Measurements from ENCODE around the gene PLXNA2. TPM values are rescaled to one million over a fixed set of nuclear protein-coding genes. Genes with fewer than 3 reads are reported as not detected.

PLXNA2 gene
- total and polyA plus RNA-seq, 2 donors (not counting 3 experiments of a cell fraction or from before 2014, with no cell fraction given) = 42.6 to 229 TPM

DNA sequence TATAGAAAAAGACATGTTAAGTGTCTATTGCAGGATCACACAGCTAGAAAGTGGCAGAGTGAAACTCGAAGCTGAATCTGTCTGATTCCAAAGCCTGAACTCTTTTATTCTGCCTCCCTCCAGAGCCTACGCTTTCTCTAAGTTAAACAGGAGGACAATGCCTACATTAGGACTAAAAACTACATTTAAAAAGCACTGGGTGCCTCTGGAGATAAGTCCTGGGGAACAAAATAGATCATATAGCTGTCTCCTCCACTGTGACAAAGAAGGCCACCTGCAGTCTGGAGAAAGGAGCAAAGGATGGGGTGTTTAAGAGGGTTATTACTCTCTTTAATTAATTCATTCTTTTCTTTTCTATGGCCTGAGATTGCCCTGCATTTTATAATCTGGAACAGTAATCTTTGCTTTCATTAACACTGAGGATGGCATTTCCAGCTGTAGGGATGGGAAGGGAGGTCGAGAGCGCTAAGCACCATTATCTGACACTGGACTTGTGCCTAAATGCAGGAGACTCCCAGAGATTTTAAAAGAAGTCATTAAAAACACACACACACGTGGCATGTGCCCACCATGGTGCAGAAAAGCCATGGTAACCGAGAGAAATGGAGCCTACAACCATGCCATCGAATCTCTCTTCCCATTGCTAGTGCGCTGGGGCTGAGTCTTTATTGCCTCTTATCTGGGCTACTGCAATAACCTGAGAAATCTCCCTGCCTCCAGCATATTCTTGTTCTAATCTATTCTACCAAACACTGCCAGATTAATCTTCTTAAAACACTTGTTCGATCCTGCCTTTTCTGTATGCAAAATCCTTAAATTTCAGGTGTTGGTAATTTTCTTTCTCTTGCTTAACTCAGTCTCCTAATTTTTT, 92.2 kb downstream of the PLXNA2 start:
- CTCF ChIA-PET = interaction anchor here (0.9 to 4.2 kb wide), 5 partner anchors 10 to 93 kb away, joined by 3 to 26 read pairs (median 16); partner anchors contain the start of gene PLXNA2
- Histone ChIP-seq H3K27ac (ENCODE audit: insufficient read depth, low read depth, low read length) (no peak overlapping the region), H3K9me1 (replicated peaks; ENCODE audit: control insufficient read depth, extremely low read depth, insufficient read depth, low read length) (no peaks in the 10 kb centered on the region), H4K20me1 (replicated peaks; ENCODE audit: control insufficient read depth, extremely low read depth, insufficient read depth, low read length) (no peaks in the 10 kb centered on the region), H2AFZ (ENCODE audit: low read depth, low read length) (no peak overlapping the region), H3K4me3 (replicated peaks in 1 of 3; ENCODE audit: insufficient read depth in 1 of 3, low read depth in 1 of 3, low read length in 3 of 3) (no peak overlapping the region), H3K4me1 (ENCODE audit: control insufficient read depth, extremely low read depth, insufficient read depth, low read length) (peaks cover 26% of the 10 kb centered on the region), H3K4me2 (ENCODE audit: insufficient read depth, low read length) (no peak overlapping the region), H3K79me2 (ENCODE audit: control insufficient read depth, insufficient read depth, low read length) (peaks cover 99% of the 10 kb centered on the region), H3K36me3 (ENCODE audit: control insufficient read depth in 2 of 2, extremely low read depth in 1 of 2, insufficient read depth in 2 of 2, low read length in 2 of 2) (peaks cover 0 to 3% of the 10 kb centered on the region in 2 experiments), H3K9me3 (replicated peaks; ENCODE audit: control insufficient read depth, insufficient read depth, low read length) (no peaks in the 10 kb centered on the region), H3K9ac (replicated peaks; ENCODE audit: extremely low read depth, insufficient read depth, low read length) (no peak overlapping the region), H3K27me3 (ENCODE audit: control insufficient read depth in 2 of 2, insufficient read depth in 2 of 2, low read length in 2 of 2) (no peaks in the 10 kb centered on the region)
- intact Hi-C loops (cut with micrococcal nuclease) (no loop called here), dilution Hi-C loops (cut with MboI; ENCODE audit: extremely low pct_ligation_motif_present, low sequenced_read_pairs) (no loop called here)
- TF ChIP-seq POLR2AphosphoS5 (IDR thresholded peaks at IDR 0.05; ENCODE audit: insufficient read depth, low read depth, low read length) (no peak), JUN (IDR thresholded peaks at IDR 0.05; ENCODE audit: borderline replicate concordance, insufficient read depth, insufficient read length, low read depth) (no peak), GATA2 (IDR thresholded peaks at IDR 0.05; ENCODE audit: insufficient read depth, insufficient read length, low read depth, low read length) (no peak), POLR2A (IDR thresholded peaks at IDR 0.05; ENCODE audit: low read depth, low read length) (no peak), FOS (IDR thresholded peaks at IDR 0.05; ENCODE audit: borderline replicate concordance, insufficient read depth, low read length) (no peak), EZH2 (IDR thresholded peaks at IDR 0.05; ENCODE audit: borderline replicate concordance, low read depth, low read length, severe bottlenecking) (no peak), MYC (IDR thresholded peaks at IDR 0.05; ENCODE audit: low read depth, low read length) (no peak)
- TF ChIP-seq, protein P1, sequence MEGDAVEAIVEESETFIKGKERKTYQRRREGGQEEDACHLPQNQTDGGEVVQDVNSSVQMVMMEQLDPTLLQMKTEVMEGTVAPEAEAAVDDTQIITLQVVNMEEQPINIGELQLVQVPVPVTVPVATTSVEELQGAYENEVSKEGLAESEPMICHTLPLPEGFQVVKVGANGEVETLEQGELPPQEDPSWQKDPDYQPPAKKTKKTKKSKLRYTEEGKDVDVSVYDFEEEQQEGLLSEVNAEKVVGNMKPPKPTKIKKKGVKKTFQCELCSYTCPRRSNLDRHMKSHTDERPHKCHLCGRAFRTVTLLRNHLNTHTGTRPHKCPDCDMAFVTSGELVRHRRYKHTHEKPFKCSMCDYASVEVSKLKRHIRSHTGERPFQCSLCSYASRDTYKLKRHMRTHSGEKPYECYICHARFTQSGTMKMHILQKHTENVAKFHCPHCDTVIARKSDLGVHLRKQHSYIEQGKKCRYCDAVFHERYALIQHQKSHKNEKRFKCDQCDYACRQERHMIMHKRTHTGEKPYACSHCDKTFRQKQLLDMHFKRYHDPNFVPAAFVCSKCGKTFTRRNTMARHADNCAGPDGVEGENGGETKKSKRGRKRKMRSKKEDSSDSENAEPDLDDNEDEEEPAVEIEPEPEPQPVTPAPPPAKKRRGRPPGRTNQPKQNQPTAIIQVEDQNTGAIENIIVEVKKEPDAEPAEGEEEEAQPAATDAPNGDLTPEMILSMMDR (IDR thresholded peaks at IDR 0.05; ENCODE audit: extremely low read depth in 1 of 2, insufficient read depth in 1 of 2, low read depth in 1 of 2, low read length in 2 of 2) = no peak
- TF ChIP-seq, protein P2, sequence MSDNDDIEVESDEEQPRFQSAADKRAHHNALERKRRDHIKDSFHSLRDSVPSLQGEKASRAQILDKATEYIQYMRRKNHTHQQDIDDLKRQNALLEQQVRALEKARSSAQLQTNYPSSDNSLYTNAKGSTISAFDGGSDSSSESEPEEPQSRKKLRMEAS (IDR thresholded peaks at IDR 0.05; ENCODE audit: insufficient read depth, insufficient read length) = no peak
- no TSS peak for BruUV-seq (replicated peaks)
- POLR2A ChIA-PET = no interaction called here
- FAIRE-seq = no peak
- no peak for DNase-seq (ENCODE audit: low read depth, low spot score)
